Right lobe of liver (tissue), 6 donors: Measurements from ENCODE around the gene MIGA1. TPM values are rescaled to one million over a fixed set of nuclear protein-coding genes. Genes with fewer than 3 reads are reported as not detected.
"Not testable (repeated sequence)": the region's sequence is repeated elsewhere in the genome, so short reads cannot be mapped to it uniquely, and the experiment has no call there.

Experiments
- ATAC-seq, 4 donors: fragments of 200-7000 bp; cut with Tn5 transposase; one replicate each; pipeline ENCODE4 v1.9.1; 2020; ENCODE audit warnings: mild to moderate bottlenecking in 4 of 4, moderate library complexity in 4 of 4
- DNase-seq, 3 donors: peaks; one replicate each; pipeline ENCODE4 v3.0.0-alpha.2; 2020
- H3K27ac ChIP-seq, 3 donors: fragments of 200-600 bp; one replicate each; pipeline ENCODE4 v1.8.0; 2022
- H3K27me3 ChIP-seq, 2 donors: fragments of 200-600 bp; one replicate each; pipeline ENCODE4 v1.8.0; 2022
- H3K36me3 ChIP-seq, 4 donors: fragments of 200-600 bp; sonication (generic) in 1 of 4; one replicate each; pipeline versions ENCODE4 v1.5.1 to v1.8.0; 2017 to 2022; ENCODE audit warnings: control low read depth in 1 of 4
- H3K4me1 ChIP-seq, 4 donors: fragments of 200-600 bp; sonication (generic) in 1 of 4; one replicate each; pipeline versions ENCODE4 v1.5.1 to v1.8.0; 2017 to 2022; ENCODE audit warnings: control low read depth in 1 of 4
- H3K4me3 ChIP-seq, 3 donors: fragments of 200-600 bp; one replicate each; pipeline ENCODE4 v1.8.0; 2022
- H3K9me3 ChIP-seq, 4 donors: fragments of 200-600 bp; sonication (generic) in 1 of 4; one replicate each; pipeline versions ENCODE4 v1.5.1 to v1.8.0; 2017 to 2022; ENCODE audit warnings: control low read depth in 1 of 4
- CTCF ChIP-seq, 4 donors: fragments of 200-600 bp in 3 of 4; fragments of 450-650 bp in 1 of 4; IDR thresholded peaks; one replicate each; pipeline versions ENCODE4 v1.5.1 to v1.8.0; 2016 to 2022; ENCODE audit warnings: antibody characterized with exemption in 4 of 4, mild to moderate bottlenecking in 2 of 4
- POLR2A ChIP-seq: fragments of 450-650 bp; IDR thresholded peaks from one replicate; pipeline ENCODE4 v1.6.1; 2017; ENCODE audit warnings: antibody characterized with exemption, mild to moderate bottlenecking
- WGBS: methylation state at CpG from one replicate; pipeline ENCODE4 v1.1.6; 2018; ENCODE audit warnings: low coverage, low lambda C conversion rate; ENCODE audit not compliant: insufficient coverage; ENCODE audit errors: missing lambda C conversion rate; 5-methylcytosine and 5-hydroxymethylcytosine counted together
- intact Hi-C, 2 donors: fragments of 100-400 bp; cut with DNase I; formaldehyde crosslinking; loops; one replicate each; pipeline versions ENCODE4 v1.11.2 to v1.14.1; 2022
- total RNA-seq, 6 experiments: library from RNA; depleted of rRNA in 2 of 6; stranded (reverse); fragments of >200 nt in 2 of 6; fragmentation: NEBNext Ultra II Directional in 3 of 6; extraction: Animal tissue kit (Norgen Biotek cat#: 25700) in 3 of 6; gene quantifications; one replicate each; pipeline versions ENCODE4 v1.1.0 to v1.2.4, GENCODE V29; 2016 to 2023
- donor health status: DM: no; HTN: yes; CAD: no.
- donor health status: DM: no; HTN: no; CAD: no.
- donor health status: DM: no; HTN: no; CAD: no.
- donor health status: DM: no; HTN: yes; CAD: no.
- donor health status: DM: no; HTN: yes; CAD: no.

MIGA1 gene
- total RNA-seq, 6 experiments from 2014 or later: 7.7 to 12.2 (median 8.8) TPM

GRCh38 chr1:77796695-77797405 is 17.4 kb downstream of the MIGA1 start:
- intact Hi-C loops: no loop called here
- H3K4me3 ChIP-seq: no peak overlapping the region
- ATAC-seq (no peak), DNase-seq (no peak)
- WGBS: 89% methylated on average over 5 of the region's 5 CpGs
- H3K9me3 ChIP-seq: no peaks in the 10 kb centered on the region
- no peak for TF ChIP-seq CTCF (IDR thresholded peaks at IDR 0.05)
- TF ChIP-seq POLR2A: no peak
- H3K4me1 ChIP-seq: no peaks in the 10 kb centered on the region
- H3K36me3 ChIP-seq: peaks cover 0 to 6% (median 0%) of the 10 kb centered on the region in 4 donors
- no peak overlapping the region for H3K27ac ChIP-seq
- no peaks in the 10 kb centered on the region for H3K27me3 ChIP-seq

GRCh38 chr1:77797991-77798390 is 18.5 kb downstream of the MIGA1 start:
- ATAC-seq: no peak
- Histone ChIP-seq H3K4me1 (no peaks in the 10 kb centered on the region), H3K27ac (no peak overlapping the region), H3K9me3 (no peaks in the 10 kb centered on the region), H3K36me3 (peaks cover 0 to 10% (median 0%) of the 10 kb centered on the region in 4 donors), H3K27me3 (no peaks in the 10 kb centered on the region), H3K4me3 (no peak overlapping the region)
- no peak for DNase-seq
- intact Hi-C loops: no loop called here
- TF ChIP-seq CTCF (IDR thresholded peaks at IDR 0.05): no peak

GRCh38 chr1:77802026-77802425 is 22.6 kb downstream of the MIGA1 start:
- intact Hi-C loops: no loop called here

GRCh38 chr1:77803371-77803770 is 23.9 kb downstream of the MIGA1 start:
- TF ChIP-seq POLR2A (no peak), CTCF (IDR thresholded peaks at IDR 0.05) (no peak)
- intact Hi-C loops: no loop called here
- no peak for ATAC-seq
- H3K36me3 ChIP-seq: peaks cover 0 to 25% (median 0%) of the 10 kb centered on the region in 4 donors
- H3K4me1 ChIP-seq: no peaks in the 10 kb centered on the region
- 67% methylated on average over 2 of the region's 2 CpGs for WGBS
- no peaks in the 10 kb centered on the region for H3K9me3 ChIP-seq
- no peaks in the 10 kb centered on the region for H3K27me3 ChIP-seq
- no peak for DNase-seq
- H3K27ac ChIP-seq: no peak overlapping the region
- H3K4me3 ChIP-seq: no peak overlapping the region

More at GRCh38 chr1:77802026-77802425, 22.6 kb downstream of the MIGA1 start:
- Histone ChIP-seq H3K4me3 (no peak overlapping the region), H3K36me3 (peaks cover 0 to 15% (median 0%) of the 10 kb centered on the region in 4 donors), H3K4me1 (no peaks in the 10 kb centered on the region), H3K9me3 (no peaks in the 10 kb centered on the region), H3K27ac (no peak overlapping the region), H3K27me3 (no peaks in the 10 kb centered on the region)
- DNase-seq (no peak), ATAC-seq (no peak)
- no peak for TF ChIP-seq POLR2A
- no peak for TF ChIP-seq CTCF (IDR thresholded peaks at IDR 0.05)
- 93% methylated on average over 2 of the region's 2 CpGs for WGBS

GRCh38 chr1:77809787-77810462 is 30.5 kb downstream of the MIGA1 start:
- H3K4me1 ChIP-seq, H3K27ac ChIP-seq, DNase-seq, H3K9me3 ChIP-seq, H3K27me3 ChIP-seq, ATAC-seq, H3K4me3 ChIP-seq, intact Hi-C loops: not testable (repeated sequence)
- H3K36me3 ChIP-seq: peaks cover 0 to 23% (median 6%) of the 10 kb centered on the region in 4 donors
- 97% methylated on average over 2 of the region's 3 CpGs for WGBS

- H3K4me1 ChIP-seq, DNase-seq, H3K4me3 ChIP-seq, H3K27ac ChIP-seq, intact Hi-C loops, H3K27me3 ChIP-seq, H3K9me3 ChIP-seq: not testable (repeated sequence)
- H3K36me3 ChIP-seq: peaks cover 0 to 23% (median 11%) of the 10 kb centered on the region in 4 donors
- peak; percentile 35 to 58 (median 46) for ATAC-seq
- WGBS: 92% methylated on average over 9 of the region's 21 CpGs
Observed at GRCh38 chr1:77811589-77811988, 32.1 kb downstream of the MIGA1 start.
